Measurements from ENCODE around the gene ELN.
"Not testable (repeated sequence)": the region's sequence is repeated elsewhere in the genome, so short reads cannot be mapped to it uniquely, and the experiment has no call there.

The ELN gene

DNA sequence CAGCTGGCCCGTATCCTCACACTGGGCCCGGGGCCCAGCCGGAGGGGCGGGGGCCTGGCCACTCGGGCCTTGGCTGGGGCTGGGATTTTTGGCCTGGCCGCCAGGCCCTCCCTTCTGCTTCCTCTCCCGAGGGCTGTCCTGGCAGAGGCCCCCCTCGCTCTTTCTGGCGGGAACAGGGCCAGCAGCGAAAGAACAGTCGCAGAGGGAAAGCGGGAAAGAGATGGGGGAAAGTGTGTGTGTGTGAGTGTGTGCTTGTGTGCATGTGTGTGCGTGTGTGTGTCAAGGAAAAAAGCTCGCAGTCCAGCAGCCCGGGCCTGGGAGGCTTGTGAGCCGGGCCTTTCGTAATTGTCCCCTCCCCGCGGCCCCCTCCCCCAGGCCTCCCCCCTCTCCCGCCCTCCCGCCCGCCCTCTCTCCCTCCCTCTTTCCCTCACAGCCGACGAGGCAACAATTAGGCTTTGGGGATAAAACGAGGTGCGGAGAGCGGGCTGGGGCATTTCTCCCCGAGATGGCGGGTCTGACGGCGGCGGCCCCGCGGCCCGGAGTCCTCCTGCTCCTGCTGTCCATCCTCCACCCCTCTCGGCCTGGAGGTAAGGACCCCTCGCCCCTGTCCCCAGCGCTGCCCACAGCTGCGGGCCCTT is at the start of gene ELN:
Gene ELN (plus strand): TSS at position 491 of the 638 bp plus-strand sequence. CDS start 15 bp downstream, at position 506.
- DNase-seq (ENCODE audit: low read depth in 2 of 2): no peak

DNA sequence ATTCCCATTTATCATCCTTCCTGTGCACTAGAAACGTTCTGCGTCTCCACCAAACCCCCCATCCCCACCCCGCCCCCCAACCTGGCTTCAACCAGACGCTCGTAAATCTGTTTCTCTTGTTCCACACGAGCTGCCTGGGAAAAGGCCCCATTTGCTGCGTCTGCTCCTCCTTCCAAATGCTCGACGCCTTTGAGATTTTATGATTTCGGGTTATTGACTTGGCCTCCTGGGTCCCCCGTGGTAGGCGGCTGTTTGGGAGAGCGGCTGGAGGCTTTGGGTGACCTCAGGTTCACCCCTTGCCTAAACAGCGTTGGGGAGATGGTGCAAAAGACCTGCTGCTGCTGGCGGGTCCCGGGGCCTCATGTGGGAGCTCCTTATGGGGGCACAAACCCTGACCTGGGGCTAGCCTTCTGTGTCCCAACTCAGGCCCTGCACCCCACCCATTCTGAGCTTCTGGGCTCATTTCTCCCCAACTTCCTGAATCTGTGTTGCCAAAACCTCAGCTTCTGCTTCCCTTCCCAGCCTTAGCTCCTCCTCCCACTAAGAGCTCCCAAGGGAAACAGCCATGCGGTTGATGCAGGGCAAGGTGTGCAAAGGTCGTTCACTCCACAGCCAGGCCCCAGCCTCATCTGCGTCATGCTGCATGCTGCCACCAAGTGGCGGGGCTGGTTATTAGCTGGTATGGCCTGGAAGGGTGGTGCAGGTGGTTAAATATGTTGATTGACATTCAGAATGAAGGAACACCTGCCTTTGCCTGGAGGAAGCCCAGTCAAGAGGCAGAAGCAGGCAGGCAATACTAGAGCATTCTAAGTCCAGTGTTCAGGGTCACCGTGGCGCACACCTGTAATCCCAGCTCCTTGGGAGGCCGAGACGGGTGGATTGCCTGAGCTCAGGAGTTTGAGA is 49.1 kb upstream of the ELN start:
- no peak for DNase-seq (ENCODE audit: low read depth in 2 of 2)

DNA sequence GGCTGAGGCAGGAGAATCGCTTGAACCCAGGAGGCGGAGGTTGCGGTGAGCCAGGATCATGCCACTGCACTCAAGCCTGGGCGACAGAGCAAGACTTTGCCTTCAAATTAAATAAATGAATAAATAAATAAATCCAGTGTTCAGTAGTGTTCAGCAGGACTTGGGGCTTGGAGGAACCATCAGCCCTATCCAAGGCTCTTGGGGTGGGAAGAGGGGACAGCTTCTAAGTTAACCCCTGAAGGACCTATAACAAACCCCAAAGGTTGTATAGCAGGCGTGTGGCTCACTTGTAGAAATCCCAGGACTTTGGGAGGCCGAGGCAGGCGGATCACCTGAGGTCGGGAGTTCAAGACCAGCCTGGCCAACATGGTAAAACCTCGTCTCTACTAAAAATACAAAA is 48.3 kb upstream of the ELN start:
- not testable (repeated sequence) for DNase-seq (ENCODE audit: low read depth in 2 of 2)

DNA sequence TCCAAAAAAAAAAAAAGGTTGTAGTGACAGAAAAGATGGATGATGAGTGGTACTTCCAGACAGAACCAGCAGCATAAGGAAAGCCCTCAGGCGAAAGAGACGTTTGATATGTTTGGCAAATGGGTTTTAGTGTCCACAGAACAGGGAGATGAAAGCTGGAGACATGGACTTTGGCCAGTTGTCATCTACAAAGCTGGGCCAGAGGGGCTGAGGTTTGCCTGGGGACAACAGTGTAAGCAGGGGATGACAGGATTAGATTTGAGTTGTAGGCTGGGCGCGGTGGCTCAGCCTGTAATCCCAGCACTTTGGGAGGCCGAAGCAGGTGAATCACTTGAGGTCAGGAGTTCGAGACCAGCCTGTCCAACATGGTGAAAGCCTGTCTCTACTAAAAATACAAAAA is 47.8 kb upstream of the ELN start:
- DNase-seq (ENCODE audit: low read depth in 2 of 2): no peak

DNA sequence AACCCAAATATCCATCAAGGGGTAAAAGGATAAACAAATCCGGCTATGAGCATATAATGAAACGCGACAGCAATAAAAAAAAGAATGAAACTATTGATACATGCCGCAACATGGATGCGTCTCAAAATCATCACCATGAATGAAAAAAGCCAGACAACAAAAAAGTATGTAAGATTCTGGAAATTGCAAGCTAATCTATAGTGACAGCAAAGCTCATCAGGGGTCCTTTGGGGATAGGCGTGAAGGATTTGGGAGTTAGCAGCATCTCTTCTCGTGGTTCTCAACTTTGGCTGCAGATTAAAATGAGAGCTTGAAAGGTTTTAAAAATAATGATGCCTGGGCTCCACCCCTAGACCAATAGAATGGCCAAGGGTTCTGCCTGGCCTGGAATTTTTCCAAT is 46.0 kb upstream of the ELN start:
- no peak for DNase-seq (ENCODE audit: low read depth in 2 of 2)

DNA sequence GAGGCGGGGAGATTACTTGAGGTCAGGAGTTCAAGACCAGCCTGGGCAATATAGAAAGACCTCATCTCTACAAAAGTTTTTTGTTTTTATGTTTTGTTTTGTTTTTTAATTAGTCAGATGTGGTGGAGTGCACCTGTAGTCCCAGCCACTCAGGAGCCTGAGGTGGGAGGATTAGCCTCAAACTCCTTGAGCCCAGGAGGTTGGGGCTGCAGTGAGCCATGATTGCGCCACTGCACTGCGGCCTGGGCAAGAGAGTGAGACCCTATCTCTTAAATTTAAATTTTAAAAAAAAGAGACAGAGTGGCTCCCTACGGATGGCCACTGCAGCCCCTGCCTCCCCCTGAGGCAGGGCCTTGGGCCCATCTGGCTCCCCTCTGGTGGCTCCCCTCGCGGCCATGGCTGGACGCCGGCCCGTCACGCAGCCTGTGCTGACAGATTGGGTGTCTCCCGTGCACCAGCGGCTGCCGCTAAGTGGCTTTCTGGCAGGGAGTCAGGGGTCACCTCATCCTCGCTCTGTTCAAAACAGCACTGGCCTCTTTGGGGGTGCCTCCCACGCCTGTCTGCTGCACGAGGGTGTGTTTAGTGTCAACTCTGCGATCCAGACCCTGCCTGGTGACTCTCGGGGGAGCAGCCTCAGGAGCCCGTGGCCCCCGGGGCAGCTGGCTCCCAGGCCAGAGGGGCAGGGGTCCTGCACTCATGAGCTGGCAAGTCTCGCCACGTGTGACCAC is 44.4 kb upstream of the ELN start:
- DNase-seq (ENCODE audit: low read depth in 2 of 2): no peak

DNA sequence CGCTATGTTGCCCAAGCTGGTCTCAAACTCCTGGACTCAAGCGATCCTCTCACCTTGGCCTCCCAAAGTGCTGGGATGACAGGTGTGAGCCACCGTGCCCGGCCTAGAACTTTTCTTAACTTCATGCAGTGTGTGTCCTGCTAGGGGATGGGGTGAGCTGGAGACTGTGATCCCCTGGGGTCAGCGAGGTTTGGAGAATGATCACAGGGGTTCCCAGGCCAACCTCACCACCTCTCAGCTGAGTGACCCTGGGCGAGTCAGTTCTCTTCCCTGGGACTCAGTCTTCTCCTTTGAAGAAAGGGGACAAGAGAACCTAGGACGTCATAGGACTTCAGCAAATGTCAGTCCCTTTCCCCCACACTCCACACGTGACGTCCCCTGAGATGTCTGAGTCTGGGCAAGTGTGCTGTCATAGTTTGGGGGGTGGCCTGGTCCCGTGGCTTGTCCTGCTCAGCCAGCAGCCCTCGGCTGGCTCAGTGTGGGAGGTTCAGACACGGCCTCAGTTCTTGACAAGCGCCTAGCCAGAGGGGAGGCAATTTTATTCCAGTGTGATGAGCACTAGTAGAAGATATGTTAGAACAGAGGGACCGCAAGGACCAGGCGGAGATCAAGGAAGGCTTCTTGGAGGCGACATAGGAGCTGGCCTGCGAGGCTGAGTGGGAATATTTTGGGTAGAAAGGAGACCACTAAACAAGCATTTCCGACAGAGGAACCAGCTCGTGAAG is 43.3 kb upstream of the ELN start:
- DNase-seq (ENCODE audit: low read depth in 2 of 2): no peak

DNA sequence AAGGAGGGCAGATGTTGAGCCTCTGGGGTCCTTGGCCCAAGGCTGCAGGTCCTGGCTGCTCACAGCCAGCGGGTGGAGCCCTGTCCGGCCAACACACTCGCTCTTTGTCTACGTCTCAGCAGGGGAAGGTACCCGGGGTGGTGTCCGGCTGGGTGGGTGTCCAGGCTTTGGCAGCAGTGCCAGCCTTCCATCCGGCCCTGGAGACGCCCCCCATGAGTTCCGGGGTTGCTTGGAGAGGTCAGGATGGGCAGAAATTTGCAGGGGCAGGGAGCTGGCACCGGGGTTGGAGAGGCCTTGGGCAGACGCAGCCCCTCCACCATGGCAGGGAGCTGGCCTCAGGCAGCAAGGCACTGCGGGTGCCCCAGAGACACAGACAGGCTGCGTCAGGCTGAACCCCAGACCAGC is 42.2 kb upstream of the ELN start:
- DNase-seq (ENCODE audit: low read depth in 2 of 2): no peak

DNA sequence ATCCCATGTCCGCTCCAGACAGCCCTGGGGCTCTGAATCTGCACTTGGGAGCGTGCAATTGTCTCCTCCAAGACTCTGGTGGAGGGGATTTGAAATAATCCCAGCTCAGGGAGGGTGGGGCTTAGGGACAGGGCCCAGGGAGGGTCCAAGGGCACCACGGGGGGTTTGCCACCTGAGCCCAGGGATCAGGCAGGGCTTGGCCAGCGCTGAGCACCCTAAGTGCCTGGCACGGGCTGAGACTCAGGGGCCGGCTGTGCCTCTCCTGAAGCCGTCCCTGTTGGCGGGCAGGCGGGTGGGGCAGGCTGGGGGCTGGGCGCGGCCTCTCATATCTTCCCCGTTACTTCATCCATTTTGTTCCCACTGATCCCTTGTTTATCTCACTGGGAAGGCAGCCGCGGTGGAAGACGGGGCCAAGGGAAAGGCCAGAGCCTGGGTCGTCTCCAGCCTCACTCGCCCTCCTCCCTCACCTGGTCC is 41.8 kb upstream of the ELN start:
- DNase-seq (ENCODE audit: low read depth in 2 of 2): no peak

DNA sequence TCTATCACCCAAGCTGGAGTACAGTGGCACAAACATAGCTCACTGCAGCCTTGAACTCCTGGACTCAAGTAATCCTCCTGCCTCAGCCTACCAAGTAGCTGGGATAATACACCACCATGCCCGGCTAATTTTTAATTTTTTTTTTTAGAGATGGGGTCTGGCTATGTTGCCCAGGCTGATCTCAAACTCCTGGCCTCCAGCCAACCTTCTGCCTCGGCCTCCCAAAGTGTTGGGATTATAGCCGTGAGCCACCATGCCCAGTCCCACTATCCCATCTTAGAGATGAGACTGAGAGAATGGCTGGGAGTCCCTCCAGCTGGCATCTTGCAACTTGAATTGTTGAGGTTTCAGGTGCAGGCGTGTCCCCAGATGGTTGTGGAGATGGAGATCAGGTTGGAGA is 40.7 kb upstream of the ELN start:
- DNase-seq (ENCODE audit: low read depth in 2 of 2): no peak

DNA sequence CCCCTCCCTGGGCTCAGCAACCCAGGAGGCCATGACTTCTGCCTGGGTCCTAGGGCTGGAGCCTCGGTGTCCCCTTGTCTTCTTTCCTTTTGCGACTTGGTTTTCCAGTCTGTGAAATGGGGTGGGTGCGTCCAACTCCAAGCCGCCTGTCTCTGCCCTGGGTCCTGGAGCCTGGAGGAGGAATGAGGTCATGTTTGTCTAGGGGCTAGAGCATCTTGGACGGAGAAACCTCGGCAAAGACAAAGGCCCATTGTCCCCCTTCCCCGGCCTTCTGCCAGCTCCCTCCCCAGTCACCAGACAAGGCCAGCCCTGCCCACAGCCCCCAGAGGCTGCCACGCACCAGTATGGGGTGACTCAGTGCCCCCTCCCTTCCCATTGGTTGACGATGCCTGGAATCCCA is 39.8 kb upstream of the ELN start:
- no peak for DNase-seq (ENCODE audit: low read depth in 2 of 2)

DNA sequence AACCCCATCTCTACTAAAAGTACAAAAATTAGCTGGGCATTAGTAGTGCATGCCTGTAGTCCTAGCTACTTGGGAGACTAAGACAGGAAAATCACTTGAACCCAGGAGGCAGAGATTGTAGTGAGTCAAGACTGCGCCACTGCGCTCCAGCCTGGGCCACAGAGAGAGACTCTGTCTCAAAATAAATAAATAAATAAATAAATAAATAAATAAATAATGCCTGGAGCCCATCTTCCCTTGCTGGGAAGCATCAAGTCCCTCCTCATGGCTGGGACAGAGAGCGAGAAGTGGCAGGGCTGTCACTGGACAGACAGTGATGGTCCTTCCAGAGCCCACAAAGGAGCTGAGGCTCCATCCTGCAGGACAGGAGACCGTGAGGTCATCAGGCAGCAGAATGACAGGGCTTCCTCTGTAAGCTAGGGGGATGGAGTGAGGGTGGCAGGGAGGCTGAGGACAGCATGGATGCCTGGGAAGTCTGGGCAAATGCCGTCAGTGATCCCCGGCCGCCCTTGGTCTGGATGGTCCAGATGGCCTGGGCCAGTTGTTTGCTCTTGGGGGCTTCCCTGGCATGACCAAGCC is 36.4 kb upstream of the ELN start:
- no peak for DNase-seq (ENCODE audit: low read depth in 2 of 2)

DNA sequence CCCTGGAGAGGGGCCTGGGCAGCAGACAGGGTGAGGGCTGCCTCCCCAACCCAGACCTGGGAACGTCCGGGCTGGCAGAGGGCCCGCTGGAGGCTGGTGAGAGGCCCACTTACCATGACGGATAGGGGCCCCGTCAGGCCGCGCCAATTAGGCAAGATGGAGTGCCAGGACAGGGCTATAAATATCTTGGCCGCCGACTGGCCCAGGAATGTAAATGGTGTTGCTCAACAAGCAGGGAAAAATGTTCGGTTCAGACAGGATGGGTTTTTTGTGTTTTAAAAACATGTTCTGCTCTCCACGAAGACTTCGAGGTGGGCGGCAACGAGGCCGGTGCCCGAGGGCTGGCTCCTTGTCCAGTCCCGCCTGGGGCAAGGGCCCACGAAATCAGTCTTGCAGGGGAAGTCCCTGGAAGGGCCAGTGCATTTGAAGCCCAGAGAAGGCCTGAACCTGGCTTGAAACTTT is 35.8 kb upstream of the ELN start:
- no peak for DNase-seq (ENCODE audit: low read depth in 2 of 2)

DNA sequence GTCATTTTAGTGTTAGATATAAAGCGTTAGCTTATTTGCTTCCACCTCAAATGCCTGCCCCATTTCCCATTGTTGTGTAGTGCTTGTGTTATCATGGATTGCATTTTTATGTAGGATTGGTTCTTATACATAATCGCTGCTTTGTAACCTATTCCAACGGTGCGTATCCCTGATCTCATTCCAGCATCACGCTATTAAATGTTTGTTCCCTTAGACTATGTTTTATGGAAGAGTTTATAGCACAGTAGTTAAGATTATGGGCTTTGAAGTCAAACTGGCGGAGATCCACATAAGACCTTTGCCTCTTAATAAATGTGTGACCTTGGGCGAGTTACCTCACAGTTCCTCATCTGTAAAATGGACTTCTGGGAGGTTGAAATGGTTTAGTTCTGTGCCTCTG is 34.0 kb upstream of the ELN start:
- DNase-seq (ENCODE audit: low read depth in 2 of 2): no peak

DNA sequence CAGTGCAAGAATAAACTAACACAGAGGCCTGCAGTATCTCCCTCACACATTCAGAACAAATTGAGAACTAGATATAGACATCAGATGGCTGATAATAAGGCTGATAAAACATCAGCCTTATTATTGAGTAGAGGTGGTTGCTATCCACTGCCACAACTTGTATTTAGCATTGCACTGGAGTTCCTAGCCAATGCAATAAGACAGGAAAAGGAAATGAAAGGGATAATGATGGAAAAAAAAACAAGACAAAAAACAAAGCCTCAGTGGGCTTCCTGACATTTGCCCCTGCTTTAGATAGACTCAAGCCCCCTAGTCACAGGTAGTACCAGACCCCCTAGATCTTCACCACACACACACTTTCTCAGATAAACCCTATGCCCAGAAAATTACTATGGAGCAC is 33.2 kb upstream of the ELN start:
- DNase-seq (ENCODE audit: low read depth in 2 of 2): no peak

DNA sequence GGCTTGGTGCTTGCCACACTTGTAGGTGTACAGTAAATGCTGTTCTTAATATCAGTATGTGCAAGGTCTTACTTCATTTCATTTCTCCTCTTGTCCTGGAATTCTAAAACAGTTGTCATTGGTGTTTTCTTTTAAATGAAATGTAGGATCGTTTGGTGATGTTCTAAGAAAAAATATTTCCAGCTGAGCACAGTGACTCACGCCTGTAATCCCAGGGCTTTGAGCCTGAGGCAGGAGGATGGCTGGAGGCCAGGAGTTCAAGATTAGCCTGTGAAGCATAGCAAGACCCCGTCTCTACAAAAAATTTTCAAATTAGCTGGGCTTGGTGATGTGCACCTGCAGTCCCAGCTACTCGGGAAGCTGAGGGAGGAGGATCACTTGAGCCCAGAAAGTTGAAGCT is 32.6 kb upstream of the ELN start:
- DNase-seq (ENCODE audit: low read depth in 2 of 2): no peak

DNA sequence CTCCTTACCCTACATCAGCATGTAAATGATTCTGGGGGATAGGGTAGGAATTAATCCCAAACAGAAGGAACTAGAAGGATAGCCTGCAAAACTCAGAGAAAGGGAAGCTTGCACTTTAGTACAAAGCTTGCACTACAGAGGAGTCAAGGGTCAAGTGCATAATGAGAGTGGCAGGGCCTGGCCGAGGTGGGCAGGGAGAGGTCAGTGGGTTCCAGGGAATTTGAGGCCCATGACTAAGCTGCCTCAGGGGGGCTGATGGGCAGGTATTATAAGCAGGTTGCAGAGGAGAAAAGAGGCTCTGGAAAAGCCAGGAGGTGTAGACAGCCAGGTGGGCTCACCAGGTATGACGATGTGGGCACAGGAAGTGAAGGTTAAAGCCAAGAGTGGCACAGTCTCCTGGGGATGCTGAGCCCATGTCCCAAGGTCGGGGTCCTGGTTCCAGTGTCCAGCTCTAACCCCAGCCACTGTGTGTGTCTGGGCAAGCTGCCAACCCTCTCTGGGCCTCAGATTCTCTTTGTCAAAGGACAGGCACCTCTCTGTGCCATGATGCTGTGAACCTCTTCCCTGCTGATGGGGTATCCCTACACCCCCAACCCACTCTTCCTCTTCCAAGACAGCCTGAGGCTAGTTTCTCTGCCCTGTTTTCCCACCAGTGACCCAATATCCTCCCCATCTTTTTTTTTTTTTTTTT is 32.0 kb upstream of the ELN start:
- DNase-seq (ENCODE audit: low read depth in 2 of 2): no peak

DNA sequence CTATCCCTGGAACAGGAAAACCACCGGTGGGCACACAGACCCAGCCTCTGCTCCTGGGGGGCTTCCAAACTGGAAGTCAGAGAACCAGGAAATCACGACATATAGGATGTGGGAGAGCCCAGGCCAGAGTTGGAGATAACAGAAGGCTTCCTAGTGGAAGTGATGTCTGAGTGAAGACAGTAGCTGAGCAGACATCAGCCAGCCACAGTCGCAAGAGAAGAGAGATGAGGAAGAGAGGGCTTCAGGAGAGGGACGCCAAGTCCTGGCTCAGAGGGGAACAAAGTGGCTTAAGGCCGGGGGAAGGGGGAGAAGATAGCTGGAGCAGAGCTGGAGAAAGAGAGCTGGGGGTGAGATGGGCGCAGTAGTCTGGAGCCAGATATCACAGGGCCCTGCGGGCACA is 30.9 kb upstream of the ELN start:
- DNase-seq (ENCODE audit: low read depth in 2 of 2): no peak

DNA sequence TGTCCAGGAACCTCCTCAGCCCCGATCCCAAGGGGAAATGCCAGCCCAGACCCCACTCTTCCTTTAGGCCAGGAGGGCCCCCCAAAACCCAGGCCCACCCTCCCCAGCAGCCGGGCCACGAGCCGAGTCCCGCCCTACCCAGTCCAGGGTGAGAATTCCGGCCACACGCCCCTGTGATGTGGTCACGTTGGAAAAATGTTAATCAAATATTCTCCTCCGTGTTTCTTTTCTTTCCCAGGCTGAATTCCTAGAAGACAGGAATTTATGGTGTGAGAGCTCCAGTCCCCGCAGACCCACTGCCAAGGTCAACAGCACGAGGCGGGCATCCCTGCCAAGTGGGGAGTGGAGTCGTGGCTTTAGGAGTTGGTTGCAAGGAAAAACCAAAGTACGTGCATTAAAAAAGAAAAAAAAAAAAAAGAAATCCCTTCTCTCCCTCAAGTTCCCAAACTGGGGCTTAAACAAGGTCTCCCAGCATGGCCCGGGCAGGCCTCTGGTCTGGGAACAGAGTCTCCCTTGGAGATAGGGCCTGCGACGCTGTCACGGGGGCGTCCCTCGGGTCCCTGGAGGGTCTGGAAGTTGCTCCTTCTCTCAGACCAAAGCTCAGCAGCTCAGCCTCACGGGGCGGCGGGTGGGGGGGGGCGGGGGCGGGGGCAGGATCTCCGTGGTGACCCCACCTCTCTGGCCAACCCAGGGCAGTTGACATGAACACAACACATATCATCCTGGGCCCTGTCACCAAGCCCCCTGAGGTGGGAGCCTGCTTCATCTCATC is 28.1 kb upstream of the ELN start:
- DNase-seq (ENCODE audit: low read depth in 2 of 2): no peak

Data from stimulated activated CD4-positive, alpha-beta T cell treated with anti-CD3 and anti-CD28 coated beads, Interleukin-1b, Interleukin-23, amount 100 ng/mL, for 1 hour (primary cell).